ENCODE data around the gene CRYZ. TPM values are rescaled to one million over a fixed set of nuclear protein-coding genes. Genes with fewer than 3 reads are reported as not detected.
"Not testable (repeated sequence)": the region's sequence is repeated elsewhere in the genome, so short reads cannot be mapped to it uniquely, and the experiment has no call there.

The CRYZ gene
- total and polyA plus RNA-seq, 2 donors (not counting 1 experiment from before 2014, with no cell fraction given): 50.2 to 85.9 TPM

DNA sequence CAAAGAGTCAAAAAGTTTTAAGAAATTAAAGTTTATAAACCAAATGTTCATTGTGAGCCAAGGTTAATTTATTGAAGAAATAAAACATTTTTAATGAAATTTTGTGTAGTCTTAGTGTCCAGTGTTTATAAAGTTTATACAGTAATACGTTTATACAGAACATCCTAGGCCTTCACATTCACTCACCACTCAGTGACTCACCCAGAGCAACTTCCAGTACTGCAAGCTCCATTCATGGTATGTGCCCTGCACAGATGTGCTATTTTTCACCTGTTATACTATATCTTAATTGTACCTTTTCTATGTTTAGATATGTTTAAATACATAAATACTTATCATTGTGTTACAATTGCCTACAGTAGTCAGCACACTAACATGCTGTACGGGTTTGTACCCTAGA lies 33.7 kb upstream of the CRYZ start:
- no peaks in the 10 kb centered on the region for H3K27me3 ChIP-seq (ENCODE audit: control insufficient read depth, insufficient read depth, low read length)
- H3K4me1 ChIP-seq (ENCODE audit: control insufficient read depth, extremely low read depth, insufficient read depth, low read length): no peaks in the 10 kb centered on the region
- no peak for TF ChIP-seq EZH2 (IDR thresholded peaks at IDR 0.05; ENCODE audit: low read length, missing control alignments)
- TF ChIP-seq, protein P1, sequence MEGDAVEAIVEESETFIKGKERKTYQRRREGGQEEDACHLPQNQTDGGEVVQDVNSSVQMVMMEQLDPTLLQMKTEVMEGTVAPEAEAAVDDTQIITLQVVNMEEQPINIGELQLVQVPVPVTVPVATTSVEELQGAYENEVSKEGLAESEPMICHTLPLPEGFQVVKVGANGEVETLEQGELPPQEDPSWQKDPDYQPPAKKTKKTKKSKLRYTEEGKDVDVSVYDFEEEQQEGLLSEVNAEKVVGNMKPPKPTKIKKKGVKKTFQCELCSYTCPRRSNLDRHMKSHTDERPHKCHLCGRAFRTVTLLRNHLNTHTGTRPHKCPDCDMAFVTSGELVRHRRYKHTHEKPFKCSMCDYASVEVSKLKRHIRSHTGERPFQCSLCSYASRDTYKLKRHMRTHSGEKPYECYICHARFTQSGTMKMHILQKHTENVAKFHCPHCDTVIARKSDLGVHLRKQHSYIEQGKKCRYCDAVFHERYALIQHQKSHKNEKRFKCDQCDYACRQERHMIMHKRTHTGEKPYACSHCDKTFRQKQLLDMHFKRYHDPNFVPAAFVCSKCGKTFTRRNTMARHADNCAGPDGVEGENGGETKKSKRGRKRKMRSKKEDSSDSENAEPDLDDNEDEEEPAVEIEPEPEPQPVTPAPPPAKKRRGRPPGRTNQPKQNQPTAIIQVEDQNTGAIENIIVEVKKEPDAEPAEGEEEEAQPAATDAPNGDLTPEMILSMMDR (conservative IDR thresholded peaks at IDR 0.05 in 1 of 2, IDR thresholded peaks at IDR 0.05 in 1 of 2; ENCODE audit: low read depth in 1 of 2, low read length in 2 of 2): no peak
- no peak overlapping the region for H3K4me2 ChIP-seq (ENCODE audit: extremely low read depth, insufficient read depth, low read length)
- H2AFZ ChIP-seq (ENCODE audit: low read length): no peak overlapping the region
- H4K20me1 ChIP-seq (ENCODE audit: control insufficient read depth, extremely low read depth, insufficient read depth, low read length): no peaks in the 10 kb centered on the region
- H3K4me3 ChIP-seq (replicated peaks in 1 of 4; ENCODE audit: control extremely low read depth in 1 of 4, insufficient read depth in 1 of 4, low read depth in 3 of 4, low read length in 4 of 4): no peak overlapping the region
- no peak for DNase-seq (ENCODE audit: low read depth in 2 of 2)
- H3K9ac ChIP-seq (ENCODE audit: insufficient read depth, low read length): no peak overlapping the region
- no peaks in the 10 kb centered on the region for H3K9me3 ChIP-seq (ENCODE audit: control insufficient read depth, insufficient read depth, low read depth, low read length)
- no peaks in the 10 kb centered on the region for H3K36me3 ChIP-seq (ENCODE audit: control insufficient read depth, insufficient read depth, low read length)
- H3K27ac ChIP-seq (ENCODE audit: insufficient read depth, low read length): no peak overlapping the region
- no peaks in the 10 kb centered on the region for H3K79me2 ChIP-seq (ENCODE audit: control insufficient read depth, insufficient read depth, low read length)

DNA sequence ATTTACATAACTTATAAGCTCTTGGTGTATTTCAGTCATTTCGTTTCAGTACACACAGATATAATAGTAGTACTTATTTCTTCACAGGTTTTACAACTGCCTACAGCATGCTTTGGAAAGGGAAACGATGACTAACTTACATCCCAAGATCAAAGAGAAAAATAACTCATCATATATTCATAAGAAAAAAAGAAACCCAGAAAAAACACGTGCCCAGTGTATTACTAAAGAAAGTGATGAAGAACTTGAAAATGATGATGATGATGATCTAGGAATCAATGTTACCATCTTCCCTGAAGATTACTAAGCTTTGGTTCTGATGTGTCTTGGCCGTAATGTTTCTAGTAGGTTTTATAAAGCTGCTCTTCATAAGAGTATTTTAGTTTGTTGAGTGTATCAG lies 31.0 kb upstream of the CRYZ start:
- no peak overlapping the region for H3K4me2 ChIP-seq (ENCODE audit: extremely low read depth, insufficient read depth, low read length)
- H3K4me1 ChIP-seq (ENCODE audit: control insufficient read depth, extremely low read depth, insufficient read depth, low read length): no peaks in the 10 kb centered on the region
- no peaks in the 10 kb centered on the region for H3K79me2 ChIP-seq (ENCODE audit: control insufficient read depth, insufficient read depth, low read length)
- H3K27ac ChIP-seq (ENCODE audit: insufficient read depth, low read length): no peak overlapping the region
- H3K9ac ChIP-seq (ENCODE audit: insufficient read depth, low read length): no peak overlapping the region
- no peak overlapping the region for H2AFZ ChIP-seq (ENCODE audit: low read length)
- no peaks in the 10 kb centered on the region for H3K36me3 ChIP-seq (ENCODE audit: control insufficient read depth, insufficient read depth, low read length)
- DNase-seq (ENCODE audit: low read depth in 2 of 2): no peak
- H3K27me3 ChIP-seq (ENCODE audit: control insufficient read depth, insufficient read depth, low read length): no peaks in the 10 kb centered on the region
- H3K4me3 ChIP-seq (replicated peaks in 1 of 4; ENCODE audit: control extremely low read depth in 1 of 4, insufficient read depth in 1 of 4, low read depth in 3 of 4, low read length in 4 of 4): no peak overlapping the region
- H3K9me3 ChIP-seq (ENCODE audit: control insufficient read depth, insufficient read depth, low read depth, low read length): no peaks in the 10 kb centered on the region
- no peaks in the 10 kb centered on the region for H4K20me1 ChIP-seq (ENCODE audit: control insufficient read depth, extremely low read depth, insufficient read depth, low read length)
- no peak for TF ChIP-seq EZH2 (IDR thresholded peaks at IDR 0.05; ENCODE audit: low read length, missing control alignments)
- TF ChIP-seq, protein P1 (conservative IDR thresholded peaks at IDR 0.05 in 1 of 2, IDR thresholded peaks at IDR 0.05 in 1 of 2; ENCODE audit: low read depth in 1 of 2, low read length in 2 of 2): no peak

DNA sequence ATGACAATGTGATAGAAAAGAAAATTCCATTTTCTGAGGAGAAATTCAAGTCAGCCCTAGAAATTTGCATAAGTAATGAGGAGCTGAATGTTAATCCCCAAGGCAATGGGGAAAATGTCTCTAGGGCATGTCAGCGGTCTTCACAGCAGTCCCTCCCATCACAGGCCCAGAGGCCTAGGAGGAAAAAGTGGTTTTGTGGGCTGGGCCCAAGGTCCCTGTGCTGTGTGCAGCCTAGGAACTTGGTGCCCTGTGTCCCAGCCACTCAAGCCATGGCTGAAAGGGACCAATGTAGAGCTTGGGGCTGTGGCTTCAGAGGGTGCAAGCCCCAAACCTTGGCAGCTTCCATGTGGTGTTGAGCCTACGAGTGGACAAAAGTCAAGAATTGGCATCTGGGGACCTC lies 23.8 kb upstream of the CRYZ start:
- not testable (repeated sequence) for H3K27me3 ChIP-seq (ENCODE audit: control insufficient read depth, insufficient read depth, low read length); H3K9ac ChIP-seq (ENCODE audit: insufficient read depth, low read length); H3K36me3 ChIP-seq (ENCODE audit: control insufficient read depth, insufficient read depth, low read length); H3K4me2 ChIP-seq (ENCODE audit: extremely low read depth, insufficient read depth, low read length); H3K4me3 ChIP-seq (replicated peaks in 1 of 4; ENCODE audit: control extremely low read depth in 1 of 4, insufficient read depth in 1 of 4, low read depth in 3 of 4, low read length in 4 of 4); H3K79me2 ChIP-seq (ENCODE audit: control insufficient read depth, insufficient read depth, low read length); H3K9me3 ChIP-seq (ENCODE audit: control insufficient read depth, insufficient read depth, low read depth, low read length); H3K4me1 ChIP-seq (ENCODE audit: control insufficient read depth, extremely low read depth, insufficient read depth, low read length); DNase-seq (ENCODE audit: low read depth in 2 of 2); H4K20me1 ChIP-seq (ENCODE audit: control insufficient read depth, extremely low read depth, insufficient read depth, low read length); H3K27ac ChIP-seq (ENCODE audit: insufficient read depth, low read length); H2AFZ ChIP-seq (ENCODE audit: low read length)

Data from fibroblast of lung (primary cell).